GM19395 (cell line): ENCODE measurements around the gene THPO.

Source experiments
- ATAC-seq: cut with Tn5 transposase; IDR thresholded peaks from one replicate; pipeline ENCODE4 v1.9.1; 2021; ENCODE audit warnings: mild to moderate bottlenecking, moderate library complexity; ENCODE audit not compliant: unreplicated experiment

Gene THPO

GRCh38 chr3:184368116-184368515 is 9.9 kb downstream of the THPO start:
- ATAC-seq, result no peak

GRCh38 chr3:184366619-184367289 is 11.3 kb downstream of the THPO start:
- ATAC-seq, result no peak

GRCh38 chr3:184362668-184363546 is 15.1 kb downstream of the THPO start:
- peak; percentile 88 for ATAC-seq

- ATAC-seq, result peak; percentile 8
Observed at GRCh38 chr3:184361932-184362667, 15.9 kb downstream of the THPO start.

GRCh38 chr3:184361532-184361931 is 16.5 kb downstream of the THPO start, which contains the start of the genes CLCN2 and POLR2H:
TSS of gene CLCN2 (minus strand) at chr3:184361605. CDS start at chr3:184361479, 126 bp downstream.
TSS of gene POLR2H (plus strand) at chr3:184361710. CDS start at chr3:184363493, 1,783 bp downstream.
- ATAC-seq, result peak; percentile 21

GRCh38 chr3:184360929-184361531 is 17.0 kb downstream of the THPO start:
- ATAC-seq, result peak; percentile 9

- ATAC-seq, result no peak
Observed at GRCh38 chr3:184360070-184360928, 17.7 kb downstream of the THPO start.

- ATAC-seq, result no peak
Observed at GRCh38 chr3:184359610-184360009, 18.4 kb downstream of the THPO start.

GRCh38 chr3:184358921-184359350 is 19.1 kb downstream of the THPO start:
- no peak for ATAC-seq

GRCh38 chr3:184358124-184358767 is 19.8 kb downstream of the THPO start:
- ATAC-seq, result no peak

- ATAC-seq, result no peak
Observed at GRCh38 chr3:184357248-184358123, 20.5 kb downstream of the THPO start.

GRCh38 chr3:184355261-184356040 is 22.6 kb downstream of the THPO start:
- no peak for ATAC-seq

GRCh38 chr3:184354754-184355153 is 23.3 kb downstream of the THPO start:
- no peak for ATAC-seq

- ATAC-seq, result no peak
Observed at GRCh38 chr3:184354121-184354728, 23.8 kb downstream of the THPO start.

- no peak for ATAC-seq
Observed at GRCh38 chr3:184353546-184353941, 24.5 kb downstream of the THPO start.

GRCh38 chr3:184352897-184353545 is 25.0 kb downstream of the THPO start:
- no peak for ATAC-seq
